ENCODE measurements around the gene ANO1.
"Not testable (repeated sequence)": the region's sequence is repeated elsewhere in the genome, so short reads cannot be mapped to it uniquely, and the experiment has no call there.

ANO1 gene

DNA sequence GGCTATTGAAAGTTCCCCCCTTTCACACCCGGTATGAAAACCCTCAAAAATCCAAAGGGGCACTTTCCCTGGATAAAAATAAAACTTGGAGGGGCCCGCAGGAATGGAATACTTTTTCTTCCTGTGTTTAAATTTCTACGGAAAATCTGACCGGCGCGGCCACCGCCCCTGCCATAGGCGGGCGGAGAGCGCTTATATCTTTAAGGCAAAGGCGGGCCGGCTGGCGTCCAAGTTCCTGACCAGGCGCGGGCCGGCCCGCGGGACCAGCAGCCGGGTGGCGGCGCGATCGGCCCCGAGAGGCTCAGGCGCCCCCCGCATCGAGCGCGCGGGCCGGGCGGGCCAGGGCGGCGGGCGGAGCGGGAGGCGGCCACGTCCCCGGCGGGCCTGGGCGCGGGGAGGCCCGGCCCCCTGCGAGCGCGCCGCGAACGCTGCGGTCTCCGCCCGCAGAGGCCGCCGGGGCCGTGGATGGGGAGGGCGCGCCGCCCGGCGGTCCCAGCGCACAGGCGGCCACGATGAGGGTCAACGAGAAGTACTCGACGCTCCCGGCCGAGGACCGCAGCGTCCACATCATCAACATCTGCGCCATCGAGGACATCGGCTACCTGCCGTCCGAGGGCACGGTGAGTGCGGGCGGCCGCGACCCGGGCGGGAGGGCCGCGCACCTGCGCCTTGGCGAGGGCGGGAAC lies at the start of gene ANO1:
Gene ANO1, plus strand, starts transcription at position 223 of the 686 bp plus-strand sequence. Its CDS starts 290 bp downstream, at position 513.
- no peak for DNase-seq (ENCODE audit: low read depth in 2 of 2)

DNA sequence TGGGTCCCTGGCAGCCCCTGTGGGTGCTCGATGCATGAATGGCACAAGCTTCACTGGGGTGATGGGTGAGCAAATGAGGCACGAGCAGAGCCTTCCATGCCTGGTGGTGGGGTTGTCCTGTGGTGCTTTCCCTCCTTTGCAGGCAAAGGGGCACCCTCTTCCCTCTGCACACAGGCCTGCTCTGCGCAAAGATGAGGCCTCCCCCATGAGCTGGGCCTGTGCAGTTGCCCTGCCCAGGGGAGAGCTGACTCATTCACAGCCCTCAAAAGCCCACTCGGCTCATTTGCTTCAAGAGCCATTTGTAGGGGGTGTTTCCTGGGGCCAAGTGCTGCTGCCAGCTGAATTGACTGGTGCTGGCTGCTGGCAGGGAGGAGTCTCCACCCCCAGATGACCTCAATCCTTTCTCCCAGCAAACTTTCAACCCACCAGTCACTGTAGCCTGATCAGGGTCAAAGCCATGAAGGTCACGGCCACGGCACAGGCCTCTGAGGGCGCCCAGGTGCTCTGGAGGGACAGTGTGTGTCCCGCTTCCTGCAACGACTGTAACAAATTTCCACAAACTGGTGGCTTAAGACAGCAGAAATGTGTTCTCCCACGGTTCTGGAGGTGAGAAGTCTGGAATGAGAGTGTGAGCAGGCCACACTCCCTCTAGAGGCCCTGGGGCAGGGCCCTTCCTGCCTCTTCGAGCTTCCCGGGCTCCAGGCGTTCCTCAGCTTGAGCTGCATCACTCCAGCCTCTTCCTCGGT lies 48.8 kb upstream of the ANO1 start:
- no peak for DNase-seq (ENCODE audit: low read depth in 2 of 2)

- DNase-seq (ENCODE audit: low read depth in 2 of 2) = no peak
These were observed 48.2 kb upstream of the ANO1 start for GRCh38 chr11:70029861-70030380.

- DNase-seq (ENCODE audit: low read depth in 2 of 2) = no peak
These were observed 47.7 kb upstream of the ANO1 start for GRCh38 chr11:70030412-70030811.

DNA sequence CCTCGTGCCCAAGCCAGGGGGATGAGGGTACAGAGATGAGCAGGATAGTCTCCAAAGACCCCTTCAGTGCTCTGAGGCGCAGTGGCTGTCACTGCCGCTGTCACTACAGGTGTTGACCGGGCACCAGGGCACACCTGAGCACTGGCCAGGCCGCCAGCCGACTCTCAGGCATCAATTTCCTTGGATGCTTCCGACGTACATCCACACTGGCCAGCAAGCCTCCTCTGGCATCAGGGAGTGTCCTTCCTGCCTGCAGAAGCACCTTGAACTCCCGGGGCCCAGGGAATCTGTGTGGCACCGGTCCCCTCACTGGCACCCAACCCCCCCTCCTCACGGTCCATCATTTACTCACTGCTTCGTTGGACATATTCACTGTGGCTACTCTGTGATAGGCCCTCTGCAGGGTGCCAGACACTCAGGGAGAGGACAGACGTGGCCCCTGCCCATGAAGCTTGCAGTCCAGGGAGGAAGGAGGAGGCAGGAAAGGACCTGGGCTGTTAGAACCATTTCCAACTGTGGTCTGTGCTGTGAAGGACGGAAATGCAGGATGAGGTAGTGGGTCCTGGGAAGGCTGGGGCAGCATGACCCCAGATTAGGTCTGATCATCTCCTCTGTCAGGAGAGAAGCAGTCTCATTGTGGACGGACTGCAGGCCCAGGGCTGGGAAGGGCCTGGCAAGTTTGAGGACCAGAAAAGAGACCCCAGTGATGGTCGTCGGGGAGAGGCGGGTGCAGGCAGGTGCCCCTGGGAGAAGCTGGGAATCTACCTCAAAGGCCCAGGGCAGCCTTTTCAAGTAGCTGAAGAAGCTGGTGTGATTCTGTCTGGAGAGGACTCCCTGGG lies 46.3 kb upstream of the ANO1 start:
- DNase-seq (ENCODE audit: low read depth in 2 of 2) = no peak

DNA sequence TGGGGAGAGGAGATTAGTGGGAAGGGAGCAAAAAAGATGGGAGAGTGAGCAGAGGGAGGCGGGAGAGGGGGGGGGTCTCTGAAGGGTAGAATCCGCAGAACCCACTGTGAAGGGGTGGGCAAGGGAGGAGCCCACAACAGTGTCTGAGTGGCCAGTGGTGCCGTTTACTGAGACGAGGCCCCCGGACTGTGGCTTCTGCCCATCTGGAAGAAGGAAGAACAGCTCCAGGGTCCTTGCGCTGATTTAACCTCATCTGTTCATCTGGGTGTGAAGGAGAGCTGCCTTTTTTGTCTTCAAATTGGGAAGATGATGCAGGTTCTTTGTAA lies 45.7 kb upstream of the ANO1 start:
- no peak for DNase-seq (ENCODE audit: low read depth in 2 of 2)

DNA sequence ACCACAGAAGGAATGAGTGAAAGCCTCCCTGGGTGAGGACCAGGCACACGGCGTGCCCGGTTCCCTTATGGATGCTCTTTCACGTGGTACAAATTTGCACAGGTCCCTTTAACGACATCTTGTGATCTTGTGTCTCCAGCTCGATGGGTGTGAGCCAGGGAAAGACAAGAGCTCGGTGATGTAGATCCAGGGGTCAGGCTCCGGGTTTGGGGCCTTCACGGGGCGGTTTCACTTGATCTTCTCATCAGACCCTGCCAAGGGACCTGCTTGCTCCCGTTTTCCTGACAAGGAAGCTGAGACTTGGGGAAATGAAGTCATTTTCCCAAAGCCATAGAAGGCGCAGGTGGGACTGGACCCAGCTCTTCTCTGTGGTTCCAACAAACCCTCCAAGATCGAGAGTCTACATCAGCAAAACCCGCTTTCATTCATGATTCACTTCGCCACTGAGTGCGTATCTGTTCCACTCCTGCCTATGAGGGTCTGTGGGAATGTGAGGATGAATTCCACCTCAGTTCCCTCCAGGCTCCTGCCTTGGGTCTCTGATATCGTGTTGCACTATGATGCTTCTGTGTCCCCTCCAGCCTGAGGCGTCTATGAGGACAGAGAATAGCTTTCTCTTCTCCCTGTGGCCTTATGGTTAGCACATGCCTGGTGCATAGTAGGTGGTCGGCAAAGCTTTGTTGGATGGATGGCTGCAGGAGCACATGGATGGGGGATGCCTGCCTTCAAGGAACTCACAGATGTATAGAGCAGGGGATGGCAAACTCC lies 45.0 kb upstream of the ANO1 start:
- no peak for DNase-seq (ENCODE audit: low read depth in 2 of 2)

GRCh38 chr11:70033711-70034070 lies 44.4 kb upstream of the ANO1 start:
- DNase-seq (ENCODE audit: low read depth in 2 of 2) = no peak

DNA sequence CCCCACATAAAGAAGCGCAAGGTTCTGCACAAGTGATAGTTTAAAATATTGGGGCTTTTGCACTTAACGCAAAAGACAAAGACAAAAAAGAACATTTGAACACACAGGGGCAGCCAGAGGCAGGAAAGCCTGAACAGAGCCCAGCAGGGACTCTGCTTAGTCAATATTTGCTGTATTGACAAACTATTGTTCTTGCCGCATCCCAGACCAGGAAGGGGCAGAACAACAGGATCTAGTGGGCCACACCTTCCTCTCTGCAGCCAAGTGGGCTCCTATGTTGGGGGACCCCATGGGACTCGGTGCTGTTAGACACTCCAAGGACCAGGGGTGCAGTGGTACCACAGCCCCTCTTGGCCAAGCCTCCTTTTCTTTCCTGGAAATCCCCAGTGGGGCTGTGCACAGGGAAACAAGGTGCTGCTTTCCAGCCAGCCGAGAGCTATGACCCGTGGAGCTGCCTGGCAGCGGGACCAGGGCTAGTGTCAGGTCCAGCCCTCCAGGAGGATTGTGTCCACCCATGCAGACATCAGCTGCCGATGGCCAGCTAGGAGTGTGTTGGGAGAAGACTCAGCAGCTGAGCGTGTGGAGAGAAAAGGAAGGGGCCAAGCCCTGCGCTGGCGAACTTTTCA lies 43.3 kb upstream of the ANO1 start:
- DNase-seq (ENCODE audit: low read depth in 2 of 2) = no peak

GRCh38 chr11:70035665-70036064 lies 42.5 kb upstream of the ANO1 start:
- not testable (repeated sequence) for DNase-seq (ENCODE audit: low read depth in 2 of 2)

DNA sequence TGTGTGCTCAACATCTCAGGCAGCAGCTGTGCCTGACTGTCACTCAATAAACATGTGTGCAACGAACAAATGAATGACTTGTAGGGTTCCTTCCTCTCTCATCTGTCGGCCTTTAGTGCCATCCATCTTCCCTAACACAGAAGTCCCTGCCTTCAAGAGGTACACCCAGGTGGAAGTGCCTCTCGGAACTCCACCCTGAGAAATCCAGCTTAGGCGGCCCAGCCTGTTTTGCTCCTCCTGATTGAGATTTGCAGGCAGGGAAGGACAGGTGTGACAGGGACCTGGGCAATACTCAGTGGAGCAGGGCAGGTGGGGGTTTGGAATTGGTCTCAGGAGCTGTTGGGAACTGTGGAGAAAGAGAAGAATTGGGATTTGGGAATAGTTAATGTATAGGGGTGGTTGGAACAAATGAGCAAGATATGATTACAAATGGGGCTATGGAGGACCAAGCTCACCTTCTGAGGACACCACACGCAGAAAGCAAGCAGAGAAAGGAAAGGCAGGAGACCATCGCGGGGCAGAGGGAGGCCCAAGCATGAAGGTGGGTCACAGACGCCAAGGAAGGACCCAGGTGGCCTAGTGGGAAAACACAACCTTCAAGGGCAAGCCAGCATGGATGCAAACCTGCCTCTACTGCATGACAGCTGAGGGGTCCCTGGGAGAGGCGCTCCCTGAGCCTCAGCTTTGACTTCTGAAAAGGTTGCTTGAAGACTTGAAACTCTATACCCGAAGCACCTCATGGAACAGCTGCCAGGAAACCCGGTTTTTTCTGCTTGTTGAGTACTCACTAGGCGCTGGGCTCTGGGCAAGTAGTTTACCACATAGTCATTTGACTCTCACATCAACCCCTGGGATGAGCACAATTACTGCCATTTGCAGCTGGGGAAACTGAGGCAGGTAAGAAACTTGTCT lies 40.9 kb upstream of the ANO1 start:
- DNase-seq (ENCODE audit: low read depth in 2 of 2) = no peak

DNA sequence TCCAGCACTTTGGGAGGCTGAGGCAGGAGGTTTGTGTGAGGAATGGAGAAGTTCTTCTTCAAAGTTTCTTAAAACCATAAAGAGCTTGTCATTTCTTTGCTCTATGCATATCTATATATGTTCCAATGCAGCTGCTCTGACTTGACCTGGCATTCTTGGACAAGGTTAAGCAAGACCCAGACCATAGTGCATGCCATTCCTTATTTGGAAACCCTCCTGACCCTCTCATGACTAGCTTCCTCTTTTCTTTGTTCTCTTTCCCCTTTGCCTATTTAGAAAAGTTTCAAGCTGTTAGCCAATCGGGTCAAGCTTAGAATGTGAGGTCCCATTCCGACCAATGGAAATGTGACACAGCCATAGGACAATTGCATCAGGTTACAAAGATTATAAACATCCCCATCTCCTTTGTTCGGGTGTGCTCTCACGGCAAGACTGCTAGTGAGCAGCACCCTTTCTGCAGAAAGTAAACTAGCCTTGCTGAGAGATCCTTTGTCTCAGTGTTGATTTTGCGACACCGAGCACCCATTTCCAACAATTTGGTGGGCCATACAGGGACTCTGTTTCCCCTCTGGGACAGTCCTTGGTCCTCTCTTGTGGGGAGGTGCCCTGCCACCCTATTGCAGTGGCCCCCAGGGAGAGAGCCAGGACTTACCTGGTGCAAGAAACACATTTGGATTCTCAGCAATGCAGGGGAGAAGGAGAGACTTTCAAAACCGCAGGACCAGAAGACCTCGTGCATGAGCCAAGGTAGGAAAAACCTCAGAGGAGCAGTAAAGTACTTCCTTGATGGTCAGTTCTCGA lies 39.9 kb upstream of the ANO1 start:
- no peak for DNase-seq (ENCODE audit: low read depth in 2 of 2)

- no peak for DNase-seq (ENCODE audit: low read depth in 2 of 2)
These were observed 37.7 kb upstream of the ANO1 start for GRCh38 chr11:70040452-70040851.

GRCh38 chr11:70040869-70041501 lies 37.1 kb upstream of the ANO1 start:
- no peak for DNase-seq (ENCODE audit: low read depth in 2 of 2)

- DNase-seq (ENCODE audit: low read depth in 2 of 2) = no peak
These were observed 34.6 kb upstream of the ANO1 start for GRCh38 chr11:70043482-70043881.

DNA sequence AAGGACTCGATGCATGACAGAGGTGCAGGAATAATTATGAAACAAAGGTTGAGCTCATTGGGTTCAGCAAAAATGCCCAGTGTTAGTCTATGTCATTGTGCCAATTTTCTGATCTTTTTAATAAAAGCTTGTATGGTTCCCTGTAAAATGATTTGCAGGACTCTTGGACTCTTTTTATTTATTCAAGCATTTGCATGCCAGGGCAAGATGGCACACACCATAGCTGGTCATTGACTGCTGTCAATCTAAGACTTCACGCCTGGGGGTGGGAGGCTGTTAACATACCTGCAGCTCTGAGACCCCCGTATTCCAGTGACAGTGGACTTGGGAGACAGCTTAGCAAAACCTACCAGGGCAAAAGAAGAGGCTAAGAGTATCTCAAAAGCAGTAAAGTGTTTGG lies 32.0 kb upstream of the ANO1 start:
- DNase-seq (ENCODE audit: low read depth in 2 of 2) = no peak

GRCh38 chr11:70048279-70049024 lies 29.7 kb upstream of the ANO1 start:
- DNase-seq (ENCODE audit: low read depth in 2 of 2) = no peak

DNA sequence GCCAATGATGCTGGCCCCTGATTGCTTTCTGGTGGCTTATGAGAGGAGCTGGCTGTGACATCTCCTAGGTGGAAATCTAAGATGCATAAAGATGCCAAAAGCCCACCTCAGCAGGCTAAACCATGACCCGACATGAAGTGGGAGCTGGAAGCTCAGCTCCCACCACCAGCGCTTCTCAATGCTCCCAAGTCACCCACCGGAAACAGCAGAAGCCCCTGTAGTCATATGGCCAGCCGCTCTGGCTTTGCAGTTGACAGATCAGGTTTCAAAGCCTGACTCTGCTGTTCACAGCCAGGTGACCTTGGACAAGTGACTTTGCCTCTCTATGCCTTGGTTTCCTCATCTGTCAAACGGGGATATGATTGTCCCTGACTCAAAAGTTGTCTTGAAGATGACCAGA lies 29.1 kb upstream of the ANO1 start:
- no peak for DNase-seq (ENCODE audit: low read depth in 2 of 2)

Measured in stimulated activated CD8-positive, alpha-beta memory T cell treated with anti-CD3 and anti-CD28 coated beads, Interleukin-7, amount 100 ng/mL, for 1 hour (primary cell).